A549 (cell line): ENCODE measurements around the gene TRPM2. TPM values are rescaled to one million over a fixed set of nuclear protein-coding genes. Genes with fewer than 3 reads are reported as not detected.

ENCODE experiments used
- ATAC-seq, 2 experiments: fragments of 200-7000 bp in 1 of 2; fragments of >200 bp in 1 of 2; cut with Nextera tagmentation in 1 of 2; cut with Tn5 transposase in 1 of 2; 3 replicates each; pipeline versions ENCODE4 v1.8.0 to v1.9.1; 2018 to 2020; ENCODE audit warnings: mild to moderate bottlenecking in 1 of 2, moderate library complexity in 1 of 2
- CTCF ChIA-PET: fragments of 300-600 bp; sonication (Branson Sonifier 250); formaldehyde crosslinking; extraction: SDS; loops from one replicate; lab custom pipeline; 2021; ENCODE audit warnings: antibody characterized with exemption, inconsistent platforms; lab: Yijun Ruan, JAX
- POLR2A ChIA-PET: fragments of 350-600 bp; formaldehyde crosslinking; extraction: SDS; loops from one replicate; lab custom pipeline; 2021; ENCODE audit warnings: antibody characterized with exemption, inconsistent platforms; lab: Yijun Ruan, JAX
- DNase-seq, 2 experiments: peaks; one replicate each; pipeline versions ENCODE4 v3.0.0 to v3.0.0-alpha.2; 2011 to 2016; ENCODE audit warnings: low read depth in 1 of 2, low spot score in 1 of 2
- FAIRE-seq: peaks from 2 replicates; lab custom pipeline; 2011; peaks lifted over from hg19 to GRCh38; lab: Jason Lieb, UNC
- H3K27ac ChIP-seq, 2 experiments: fragments of >200 bp; sonication (Bioruptor Twin); formaldehyde crosslinking; 3 replicates each; pipeline ENCODE4 v1.5.1; 2016 to 2017
- H3K4me1 ChIP-seq: fragments of >200 bp; sonication (Bioruptor Twin); formaldehyde crosslinking; 3 replicates; pipeline ENCODE4 v1.6.1; 2016
- H3K4me2 ChIP-seq: fragments of >200 bp; sonication (Bioruptor Twin); formaldehyde crosslinking; 3 replicates; pipeline ENCODE4 v1.6.1; 2016
- H3K4me3 ChIP-seq: fragments of >200 bp; sonication (Bioruptor Twin); formaldehyde crosslinking; 3 replicates; pipeline ENCODE4 v1.5.1; 2016
- H3K9me3 ChIP-seq: fragments of >200 bp; sonication (Bioruptor Twin); formaldehyde crosslinking; 3 replicates; pipeline ENCODE4 v1.6.1; 2016
- BCL3 ChIP-seq: fragments of >200 bp; sonication (Bioruptor Twin); formaldehyde crosslinking; IDR thresholded peaks from 3 replicates; pipeline ENCODE4 v1.6.1; 2016
- CBX2 ChIP-seq: fragments of 200-600 bp; sonication (generic); IDR thresholded peaks from 2 replicates; pipeline ENCODE4 v1.6.1; 2016; ENCODE audit warnings: low read depth, mild to moderate bottlenecking, borderline replicate concordance
- CEBPB ChIP-seq, 2 experiments: fragments of >200 bp in 1 of 2; sonication (Bioruptor Twin) in 1 of 2; formaldehyde crosslinking in 1 of 2; IDR thresholded peaks; 2 replicates each; pipeline ENCODE4 v1.6.1; 2012 to 2016
- CHD4 ChIP-seq: fragments of 200-600 bp; sonication (generic); IDR thresholded peaks from 2 replicates; pipeline ENCODE4 v1.6.1; 2016; ENCODE audit warnings: antibody characterized with exemption, mild to moderate bottlenecking, borderline replicate concordance
- EHF ChIP-seq: fragments of 250-450 bp; sonication (Bioruptor Pico); IDR thresholded peaks from 2 replicates; pipeline ENCODE4 v1.5.0; 2020; ENCODE audit warnings: mild to moderate bottlenecking
- ESRRA ChIP-seq: fragments of 150-350 bp; IDR thresholded peaks from 2 replicates; pipeline ENCODE4 v1.6.1; 2014; ENCODE audit warnings: mild to moderate bottlenecking, low read length, borderline replicate concordance
- GATA3 ChIP-seq: IDR thresholded peaks from 2 replicates; pipeline ENCODE4 v1.6.1; 2012; ENCODE audit warnings: borderline replicate concordance
- HOXB13 ChIP-seq: fragments of 250-450 bp; sonication (Bioruptor Pico); IDR thresholded peaks from 2 replicates; pipeline ENCODE4 v1.5.0; 2020; ENCODE audit warnings: low read depth, mild to moderate bottlenecking, moderate library complexity
- MAX ChIP-seq: IDR thresholded peaks from 2 replicates; pipeline ENCODE4 v1.6.1; 2012
- PBX3 ChIP-seq: IDR thresholded peaks from 2 replicates; pipeline ENCODE4 v1.6.1; 2012
- POLR2A ChIP-seq: IDR thresholded peaks from 2 replicates; pipeline ENCODE4 v1.6.1; 2012; ENCODE audit warnings: mild to moderate bottlenecking, low read length
- RAD21 ChIP-seq, 2 experiments: fragments of >200 bp in 1 of 2; sonication (Bioruptor Twin) in 1 of 2; formaldehyde crosslinking in 1 of 2; IDR thresholded peaks in 1 of 2; conservative IDR thresholded peaks in 1 of 2; 2 replicates in 1 of 2; 3 replicates in 1 of 2; pipeline ENCODE4 v1.6.1; 2012 to 2018; ENCODE audit warnings: inconsistent platforms in 1 of 2
- RFX5 ChIP-seq: fragments of 450-650 bp; IDR thresholded peaks from 2 replicates; pipeline ENCODE4 v1.7.1; 2014; ENCODE audit warnings: antibody characterized with exemption, mild to moderate bottlenecking, moderate library complexity
- RNF2 ChIP-seq: fragments of 200-600 bp; sonication (generic); IDR thresholded peaks from 2 replicates; pipeline ENCODE4 v1.6.1; 2016; ENCODE audit warnings: low read depth, mild to moderate bottlenecking, antibody characterized with exemption, moderate library complexity, borderline replicate concordance
- SREBF2 ChIP-seq: fragments of 450-650 bp; IDR thresholded peaks from 2 replicates; pipeline ENCODE4 v1.6.1; 2014; ENCODE audit warnings: mild to moderate bottlenecking, moderate library complexity
- TFCP2L1 ChIP-seq: fragments of 250-450 bp; sonication (Bioruptor Pico); IDR thresholded peaks from 2 replicates; pipeline ENCODE4 v1.5.0; 2021; ENCODE audit warnings: mild to moderate bottlenecking
- ZFP36 ChIP-seq: fragments of 450-650 bp; IDR thresholded peaks from 2 replicates; pipeline ENCODE4 v1.6.1; 2014; ENCODE audit warnings: borderline replicate concordance; ENCODE audit not compliant: partially characterized antibody
- WGBS: methylation state at CpG from one replicate; pipeline ENCODE4 v1.1.6; 2017; ENCODE audit errors: missing lambda C conversion rate; 5-methylcytosine and 5-hydroxymethylcytosine counted together
- polyA plus RNA-seq, 4 experiments: library from polyadenylated mRNA; depleted of rRNA in 3 of 4; stranded (reverse); fragments of >200 nt; fragmentation: RNase III in 1 of 4; extraction: RNeasy Plus Mini Kit Qiagen cat#74134 plus additional on column Dnase treatment in 1 of 4; gene quantifications; 2 replicates in 3 of 4; 3 replicates in 1 of 4; pipeline ENCODE4 v1.2.3, GENCODE V29; 2011 to 2017

TRPM2 gene
- polyA plus RNA-seq, 2 of the 4 experiments (the other 2 are of a cell fraction) = 3.2 to 5.5 TPM

GRCh38 chr21:44425895-44426662 is 72.7 kb downstream of the TRPM2 start:
- peak in 1 of 2 experiments; percentile 25; a peak in 3 of 6 replicates for ATAC-seq
- TF ChIP-seq GATA3 = no peak
- TF ChIP-seq EHF (CRISPR knock-in tag) = no peak
- no peak for TF ChIP-seq RAD21 (conservative IDR thresholded peaks at IDR 0.05 in 1 of 2, IDR thresholded peaks at IDR 0.05 in 1 of 2)
- no peak for TF ChIP-seq ZFP36
- TF ChIP-seq PBX3 = no peak

GRCh38 chr21:44426663-44427191 is 73.3 kb downstream of the TRPM2 start:
- ChIA-PET CTCF (no interaction called here), POLR2A (no interaction called here)

More at GRCh38 chr21:44425895-44426662, 72.7 kb downstream of the TRPM2 start:
- Histone ChIP-seq H3K4me1 (no peaks in the 10 kb centered on the region), H3K4me2 (peak overlapping the region; percentile 72), H3K27ac (peak overlapping the region; percentile 78 to 86), H3K9me3 (0 out of 3 replicates have a peak, but pooled peaks cover 6% of the 10 kb centered on the region), H3K4me3 (peak overlapping the region; percentile 48)
- DNase-seq (no peak), FAIRE-seq (no peak)
- POLR2A ChIA-PET = no interaction called here
- CTCF ChIA-PET = no interaction called here
- WGBS = 63% methylated on average over 4 of the region's 13 CpGs

GRCh38 chr21:44427241-44428120 is 74.1 kb downstream of the TRPM2 start:
- DNase-seq = no peak
- POLR2A ChIA-PET = no interaction called here
- TF ChIP-seq RFX5 (no peak), ESRRA (no peak), BCL3 (no peak), CBX2 (no peak), SREBF2 (no peak), TFCP2L1 (CRISPR knock-in tag) (no peak), CEBPB (IDR thresholded peaks at IDR 0.05) (no peak), CHD4 (no peak), POLR2A (no peak), MAX (no peak), RNF2 (no peak)
- Histone ChIP-seq H3K4me2 (no peak overlapping the region), H3K4me3 (no peak overlapping the region), H3K4me1 (no peaks in the 10 kb centered on the region), H3K27ac (no peak overlapping the region), H3K9me3 (0 out of 3 replicates have a peak, but pooled peaks cover 6% of the 10 kb centered on the region)
- CTCF ChIA-PET = no interaction called here
- 85% methylated on average over 21 of the region's 28 CpGs for WGBS
- no peak for ATAC-seq
- FAIRE-seq = no peak

More at GRCh38 chr21:44426663-44427191, 73.3 kb downstream of the TRPM2 start:
- 0 out of 3 replicates have a peak, but pooled peaks cover 6% of the 10 kb centered on the region for H3K9me3 ChIP-seq
- FAIRE-seq (no peak), DNase-seq (no peak), ATAC-seq (no peak)
- H3K4me2 ChIP-seq = peak overlapping the region; percentile 72; the same call in 2 of the 3 replicates
- no peak overlapping the region; a peak in 1 of 6 replicates for H3K27ac ChIP-seq
- no peak overlapping the region for H3K4me3 ChIP-seq
- 79% methylated on average over 6 of the region's 21 CpGs for WGBS
- no peaks in the 10 kb centered on the region for H3K4me1 ChIP-seq
- TF ChIP-seq HOXB13 (CRISPR knock-in tag) = no peak
